SJCRH30 (cell line): ENCODE results near the gene POFUT2. TPM values are rescaled to one million over a fixed set of nuclear protein-coding genes. Genes with fewer than 3 reads are reported as not detected.
A peak's percentile ranks its signal among the peaks of the same experiment; 100 is the strongest.

Experiments
- DNase-seq, 2 experiments: peaks; one replicate each; pipeline ENCODE4 v3.0.0-alpha.2; 2015 to 2020
- H3K27ac ChIP-seq: fragments of 250-450 bp; sonication (Bioruptor Pico); 2 replicates; pipeline ENCODE4 v1.5.1; 2020; ENCODE audit warnings: mild to moderate bottlenecking, moderate library complexity
- H3K27me3 ChIP-seq: fragments of 250-450 bp; sonication (Bioruptor Pico); 2 replicates; pipeline ENCODE4 v1.5.1; 2020; ENCODE audit warnings: mild to moderate bottlenecking, moderate library complexity
- H3K36me3 ChIP-seq: fragments of 250-450 bp; sonication (Bioruptor Pico); 2 replicates; pipeline ENCODE4 v1.5.1; 2020; ENCODE audit warnings: mild to moderate bottlenecking, moderate library complexity
- H3K4me1 ChIP-seq: fragments of 250-450 bp; sonication (Bioruptor Pico); 2 replicates; pipeline ENCODE4 v1.5.1; 2020; ENCODE audit warnings: mild to moderate bottlenecking, moderate library complexity
- H3K4me3 ChIP-seq: fragments of 250-450 bp; sonication (Bioruptor Pico); 2 replicates; pipeline ENCODE4 v1.5.1; 2020; ENCODE audit warnings: mild to moderate bottlenecking, moderate library complexity
- H3K9me3 ChIP-seq: fragments of 250-450 bp; sonication (Bioruptor Pico); replicated peaks from 2 replicates; pipeline ENCODE4 v1.5.1; 2020; ENCODE audit warnings: mild to moderate bottlenecking, moderate library complexity
- total RNA-seq: library from RNA; depleted of rRNA; stranded (reverse); fragments of >200 nt; shearing (Covaris generic); gene quantifications from 2 replicates; pipeline ENCODE4 v1.2.3, GENCODE V29; 2014

POFUT2 gene
- total RNA-seq, 1 experiment from 2014 or later: 16.5 TPM

DNA sequence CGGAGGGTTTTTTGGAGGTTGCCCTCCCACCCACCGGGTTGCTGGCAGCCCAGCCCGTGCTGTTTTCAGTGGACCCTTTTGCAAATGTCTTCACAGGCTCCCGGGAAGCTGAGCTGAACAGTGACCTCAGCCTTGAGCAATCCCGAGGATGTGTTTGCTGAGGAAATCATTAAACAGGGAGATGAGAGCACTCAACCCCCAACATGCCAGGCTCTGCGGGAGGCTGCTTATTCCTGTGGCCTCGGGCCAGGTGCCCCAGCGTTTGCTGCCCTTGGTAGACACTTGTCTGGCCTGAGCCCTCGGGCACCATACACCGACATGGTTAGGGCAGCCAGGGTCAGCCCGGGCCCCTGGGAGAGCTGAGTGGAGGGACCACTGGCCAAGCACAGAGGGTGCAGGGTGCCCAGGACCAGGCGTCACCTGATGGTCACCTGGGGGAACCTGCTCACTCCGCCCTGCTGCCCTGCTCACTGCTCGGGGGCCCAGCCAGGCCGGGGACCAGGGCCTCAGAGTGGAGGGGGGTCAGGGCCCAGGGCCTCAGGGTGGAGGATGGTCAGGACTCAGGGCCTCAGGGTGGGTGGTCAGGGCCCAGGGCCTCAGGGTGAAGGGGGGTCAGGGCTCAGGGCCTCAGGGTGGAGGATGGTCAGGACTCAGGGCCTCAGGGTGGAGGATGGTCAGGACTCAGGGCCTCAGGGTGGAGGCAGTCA is 42.5 kb upstream of the POFUT2 start:
- Histone ChIP-seq H3K27ac (peak overlapping the region; percentile 28; the same call in 1 of the 2 replicates), H3K4me3 (no peak overlapping the region), H3K36me3 (no peaks in the 10 kb centered on the region), H3K4me1 (peaks cover 59% of the 10 kb centered on the region), H3K9me3 (no peaks in the 10 kb centered on the region), H3K27me3 (no peaks in the 10 kb centered on the region)
- peak; percentile 60 to 69 for DNase-seq

DNA sequence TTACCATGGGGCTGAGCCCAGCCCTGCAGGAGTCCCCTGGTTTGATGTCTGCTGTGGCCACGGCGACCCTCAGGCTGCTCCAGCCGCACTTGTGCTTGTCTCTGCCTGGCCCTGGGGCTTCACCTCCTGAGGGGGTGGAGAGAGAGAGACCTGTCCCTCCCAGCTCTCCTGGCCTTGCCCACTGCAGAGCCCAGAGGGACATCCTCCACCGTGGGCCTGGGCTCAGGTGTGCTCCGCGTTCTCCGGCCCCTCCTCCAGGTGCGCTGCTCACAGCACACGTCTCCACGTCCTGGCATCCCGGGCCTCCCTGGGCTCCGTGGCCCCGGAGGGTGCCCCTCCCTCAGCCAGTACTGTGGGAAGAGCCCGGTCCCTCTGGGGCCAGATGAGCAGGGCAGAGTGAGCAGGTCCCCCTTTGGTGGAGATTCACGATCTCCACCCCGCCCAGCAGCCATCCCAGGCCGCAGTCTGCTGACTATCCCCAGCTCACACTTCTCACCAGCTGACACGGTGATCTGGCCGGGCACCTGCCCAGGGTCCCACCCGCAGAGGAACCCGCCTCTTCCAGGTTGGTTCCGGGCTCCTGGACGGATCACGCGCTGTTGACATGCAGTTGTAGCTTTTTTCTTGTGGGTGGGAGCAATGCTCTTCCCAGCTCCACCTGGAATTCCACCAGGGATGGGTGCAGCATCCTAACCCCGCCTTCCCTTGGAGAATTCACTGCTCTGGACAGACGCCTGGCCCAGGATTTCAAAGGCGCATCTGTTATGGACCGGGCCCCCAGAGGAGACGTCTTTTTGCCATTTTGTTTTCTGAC is 41.8 kb upstream of the POFUT2 start:
- Histone ChIP-seq H3K36me3 (no peaks in the 10 kb centered on the region), H3K9me3 (no peaks in the 10 kb centered on the region), H3K27me3 (no peaks in the 10 kb centered on the region), H3K4me3 (no peak overlapping the region), H3K27ac (no peak overlapping the region; the same call in 1 of the 2 replicates), H3K4me1 (peaks cover 65% of the 10 kb centered on the region)
- DNase-seq: no peak

DNA sequence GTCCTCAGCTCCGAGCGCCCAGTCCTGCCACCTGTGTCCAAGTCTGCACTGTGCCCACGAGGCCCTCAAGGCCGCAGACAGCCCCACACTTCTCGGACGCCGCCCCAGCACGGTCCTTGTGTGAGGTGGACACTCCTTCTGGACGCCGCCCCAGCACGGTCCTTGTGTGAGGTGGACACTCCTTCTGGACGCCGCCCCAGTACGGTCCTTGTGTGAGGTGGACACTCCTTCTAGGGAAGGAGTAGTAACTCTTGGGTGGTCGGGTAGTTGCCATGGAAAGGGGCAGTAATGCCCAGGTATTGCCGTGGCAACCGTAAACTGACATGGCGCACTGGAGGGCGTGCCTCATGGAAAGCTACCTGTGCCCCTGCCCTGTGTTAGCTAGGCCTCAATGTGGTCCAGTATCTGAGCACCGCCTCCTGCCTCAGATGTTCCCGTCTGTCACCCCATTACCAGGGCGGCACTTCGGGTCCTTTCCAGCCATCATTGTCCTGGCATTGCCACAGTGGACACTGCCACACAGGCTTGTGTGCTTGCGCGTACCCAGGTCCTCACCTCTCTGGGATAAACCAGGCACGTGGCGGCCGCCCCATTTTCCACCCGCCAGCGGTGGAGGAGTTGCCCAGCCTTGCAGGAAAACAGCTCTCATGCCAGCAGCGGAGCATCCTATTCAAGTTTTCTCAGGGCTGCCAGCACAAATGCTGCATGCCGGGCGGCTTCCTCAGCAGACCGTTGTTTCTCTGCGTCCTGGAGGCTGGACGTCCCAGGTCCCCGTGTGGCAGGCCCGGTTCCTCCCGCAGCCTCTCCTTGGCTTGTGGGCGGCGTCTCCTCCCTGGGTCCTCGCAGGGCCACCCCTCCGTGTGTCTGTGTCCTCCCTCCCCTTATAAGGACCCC is 40.8 kb upstream of the POFUT2 start:
- no peak overlapping the region for H3K27ac ChIP-seq
- H3K27me3 ChIP-seq: no peaks in the 10 kb centered on the region
- H3K4me1 ChIP-seq: peaks cover 64% of the 10 kb centered on the region
- H3K36me3 ChIP-seq: no peaks in the 10 kb centered on the region
- H3K4me3 ChIP-seq: no peak overlapping the region
- DNase-seq: no peak
- no peaks in the 10 kb centered on the region for H3K9me3 ChIP-seq

DNA sequence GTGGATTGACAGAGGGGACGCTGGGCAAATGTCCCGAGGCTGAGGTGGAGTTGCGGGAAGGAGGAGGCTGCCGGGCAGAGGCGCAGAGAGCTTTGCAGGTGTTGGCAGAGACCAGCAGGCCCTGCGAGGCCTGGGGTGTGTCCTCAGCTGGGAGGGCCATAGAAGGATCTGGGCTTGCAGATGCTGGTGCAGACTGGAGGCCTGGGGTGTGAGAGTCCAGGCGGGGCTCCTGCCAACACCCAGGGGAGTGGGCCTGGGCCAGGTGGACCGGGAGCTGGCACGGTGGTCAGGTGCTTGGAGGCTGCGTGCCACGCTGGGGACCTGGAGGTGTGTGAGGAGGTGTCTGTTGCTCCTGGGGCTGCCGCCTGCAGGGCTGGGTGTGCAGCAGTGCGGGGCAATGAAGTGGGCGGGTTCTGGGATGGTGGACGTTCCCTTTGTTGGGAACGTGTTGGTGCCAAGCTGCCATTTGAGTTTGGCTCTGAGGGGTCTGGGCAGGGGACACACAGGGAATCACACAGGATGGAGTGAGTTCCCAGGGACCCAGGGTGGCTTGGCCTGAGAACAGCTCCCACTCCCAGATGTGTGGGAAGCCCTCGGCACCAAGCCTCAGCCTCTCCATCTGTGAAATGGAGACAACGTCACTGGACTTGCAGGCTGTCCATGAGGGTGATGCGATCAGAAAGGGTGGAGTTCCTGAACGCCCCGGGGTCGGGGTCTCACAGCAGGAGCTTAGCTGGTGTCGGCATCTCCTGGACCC is 39.9 kb upstream of the POFUT2 start:
- H3K4me1 ChIP-seq: peaks cover 69% of the 10 kb centered on the region
- no peaks in the 10 kb centered on the region for H3K9me3 ChIP-seq
- no peak overlapping the region for H3K27ac ChIP-seq
- no peak overlapping the region for H3K4me3 ChIP-seq
- H3K27me3 ChIP-seq: no peaks in the 10 kb centered on the region
- DNase-seq: no peak
- H3K36me3 ChIP-seq: no peaks in the 10 kb centered on the region

DNA sequence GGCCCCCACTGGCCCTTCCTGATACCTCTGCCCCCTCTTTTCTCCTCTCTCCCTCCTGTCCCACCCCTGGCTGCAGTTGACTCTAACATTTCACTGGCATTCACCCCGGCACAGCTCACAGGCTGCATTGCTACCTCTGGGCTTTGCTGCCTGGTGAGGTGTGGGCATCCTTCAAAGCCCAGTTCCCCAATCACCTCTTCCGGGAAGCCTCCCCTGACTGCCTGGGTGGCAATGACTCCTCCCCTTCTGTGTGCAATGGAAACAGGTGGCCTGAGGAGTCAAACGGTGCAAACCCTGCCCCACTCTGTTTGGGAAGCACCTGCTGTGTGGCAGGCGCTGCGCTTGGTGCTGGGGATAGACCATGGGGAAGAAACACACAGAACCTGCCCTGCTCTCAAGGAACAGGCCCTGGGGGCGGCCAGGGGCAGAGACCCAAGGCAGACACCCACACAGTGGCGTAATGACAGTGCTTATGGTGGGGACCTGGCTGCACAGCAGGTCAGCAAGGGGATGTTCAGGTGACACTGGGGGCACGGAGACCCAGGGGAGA is 39.3 kb upstream of the POFUT2 start:
- Histone ChIP-seq H3K4me1 (peaks cover 74% of the 10 kb centered on the region), H3K9me3 (no peaks in the 10 kb centered on the region), H3K4me3 (no peak overlapping the region), H3K27me3 (no peaks in the 10 kb centered on the region), H3K36me3 (no peaks in the 10 kb centered on the region), H3K27ac (no peak overlapping the region)
- peak in 1 of 2 experiments; percentile 43 for DNase-seq

DNA sequence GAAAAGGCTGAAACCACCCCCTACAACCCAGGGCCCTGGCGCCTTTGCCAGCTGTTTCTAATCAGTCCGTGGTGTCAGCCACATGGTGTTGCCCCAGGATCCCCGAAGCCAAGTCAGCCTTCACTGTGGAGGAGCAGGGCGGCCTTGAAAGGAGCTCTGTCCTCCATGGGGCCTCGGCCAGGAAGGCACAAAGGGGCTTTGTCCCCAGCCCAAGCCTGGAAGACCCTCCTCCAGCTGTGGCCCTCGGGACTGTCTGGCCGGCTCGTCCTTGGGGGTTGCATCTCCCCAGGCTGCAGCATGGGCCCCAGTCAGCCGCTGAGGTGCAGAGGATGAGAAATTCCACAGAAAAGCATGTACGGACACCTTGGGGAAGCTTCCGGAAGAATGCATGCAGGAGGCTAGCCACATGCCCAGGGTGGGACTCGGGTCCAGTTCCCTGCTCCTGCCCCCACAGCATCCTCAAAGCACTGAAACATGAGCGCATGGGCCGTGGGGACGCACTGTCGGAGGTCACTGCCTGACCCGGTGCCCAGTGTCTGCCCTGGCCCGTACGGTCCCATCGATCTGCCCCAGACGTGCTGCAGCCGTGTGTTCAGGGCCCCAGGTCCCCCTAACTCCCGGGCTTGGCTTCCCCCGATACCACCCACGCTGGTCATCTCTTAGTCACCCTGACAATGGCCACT is 38.6 kb upstream of the POFUT2 start:
- peaks cover 77% of the 10 kb centered on the region for H3K4me1 ChIP-seq
- no peak overlapping the region for H3K4me3 ChIP-seq
- peak overlapping the region; percentile 48 for H3K27ac ChIP-seq
- no peaks in the 10 kb centered on the region for H3K9me3 ChIP-seq
- DNase-seq: peak; percentile 81 to 90
- no peaks in the 10 kb centered on the region for H3K27me3 ChIP-seq
- H3K36me3 ChIP-seq: no peaks in the 10 kb centered on the region

DNA sequence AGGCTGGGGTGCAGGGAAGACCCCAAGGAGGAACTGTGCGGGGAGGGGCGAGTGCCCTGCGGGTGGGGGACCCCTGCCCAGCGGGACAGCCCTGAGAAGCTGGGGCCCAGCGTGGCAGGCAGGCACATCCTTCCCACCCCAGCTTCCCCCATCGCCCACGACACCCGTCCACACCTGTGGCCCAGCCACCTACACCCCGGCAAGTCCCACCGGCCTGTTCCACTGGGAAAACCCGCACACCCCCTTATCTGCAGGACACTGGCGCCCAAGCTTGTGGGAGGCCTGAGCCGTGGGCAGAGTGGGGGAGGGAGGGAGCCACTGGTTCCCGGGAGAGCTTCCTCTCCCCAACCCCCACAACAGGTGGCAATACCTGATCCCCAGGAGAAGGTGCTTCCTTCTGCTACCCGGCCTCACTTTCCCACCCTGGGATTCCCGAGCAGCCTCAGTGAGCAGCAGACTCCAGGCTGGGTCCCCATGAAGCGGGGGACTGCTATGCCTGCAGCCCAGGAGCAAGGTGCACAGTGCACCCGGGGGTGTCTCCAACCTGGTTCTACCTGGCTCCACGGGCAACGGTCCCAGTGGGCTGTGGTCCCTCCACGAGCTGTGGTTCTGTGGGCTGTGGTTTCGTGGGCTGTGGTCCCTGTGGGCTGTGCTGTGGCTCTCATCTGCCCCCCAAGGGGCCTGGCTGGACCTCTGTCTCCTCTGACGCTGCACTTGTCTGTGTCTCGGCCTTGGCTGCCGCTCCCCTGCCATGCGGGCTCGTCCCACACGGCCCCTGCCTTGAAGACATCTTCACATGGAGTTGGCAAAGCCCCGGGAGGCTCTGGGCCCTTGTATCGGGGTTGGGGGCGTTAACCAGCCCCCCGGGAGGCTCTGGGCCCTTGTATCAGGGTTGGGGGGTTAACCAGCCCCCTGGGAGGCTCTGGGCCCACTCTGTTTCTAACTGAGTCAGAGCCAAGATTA is 37.8 kb upstream of the POFUT2 start:
- H3K27ac ChIP-seq: peak overlapping the region; percentile 48
- no peak for DNase-seq

DNA sequence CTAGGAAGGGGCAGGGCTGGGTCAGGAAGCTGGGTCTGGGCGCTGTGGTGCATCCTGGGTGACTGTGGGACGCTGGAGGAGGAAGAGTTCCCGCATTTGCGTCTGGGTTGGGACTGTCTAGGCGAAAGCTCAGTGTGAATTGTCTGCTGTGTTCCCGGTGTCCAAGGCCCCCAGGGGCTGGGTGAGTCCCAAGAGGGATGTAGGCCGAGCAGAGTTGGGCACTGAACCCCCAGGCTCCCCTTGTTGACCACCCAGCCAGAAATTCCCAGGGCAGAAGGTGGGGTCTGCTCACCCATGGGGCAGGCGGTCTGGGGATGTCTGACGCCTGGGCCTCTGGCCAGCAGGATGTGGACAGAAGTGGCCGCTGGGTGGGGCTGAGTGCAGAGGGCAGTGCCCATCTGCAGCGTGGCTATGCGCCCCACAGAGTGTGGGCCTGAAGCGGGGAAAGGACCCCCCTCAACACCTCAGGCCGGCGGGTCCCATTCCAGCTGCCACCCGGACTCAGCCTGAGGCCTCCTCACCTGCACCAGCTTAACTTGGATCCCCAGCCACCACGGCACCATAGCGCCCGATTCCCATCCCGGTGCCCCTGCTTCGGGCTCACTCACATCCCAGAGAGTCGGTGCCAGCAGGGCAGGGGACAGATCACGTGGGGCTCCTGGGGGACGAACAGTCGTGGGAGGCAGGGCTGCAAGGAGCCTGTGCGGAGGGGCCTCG is 37.0 kb upstream of the POFUT2 start:
- no peaks in the 10 kb centered on the region for H3K36me3 ChIP-seq
- H3K4me1 ChIP-seq: peaks cover 78% of the 10 kb centered on the region
- DNase-seq: peak; percentile 43 to 48
- H3K9me3 ChIP-seq: no peaks in the 10 kb centered on the region
- H3K27me3 ChIP-seq: no peaks in the 10 kb centered on the region
- H3K27ac ChIP-seq: no peak overlapping the region
- H3K4me3 ChIP-seq: no peak overlapping the region

More for the DNA sequence above, 37.8 kb upstream of the POFUT2 start:
- Histone ChIP-seq H3K4me1 (peaks cover 78% of the 10 kb centered on the region), H3K4me3 (no peak overlapping the region), H3K36me3 (no peaks in the 10 kb centered on the region), H3K27me3 (no peaks in the 10 kb centered on the region), H3K9me3 (no peaks in the 10 kb centered on the region)

DNA sequence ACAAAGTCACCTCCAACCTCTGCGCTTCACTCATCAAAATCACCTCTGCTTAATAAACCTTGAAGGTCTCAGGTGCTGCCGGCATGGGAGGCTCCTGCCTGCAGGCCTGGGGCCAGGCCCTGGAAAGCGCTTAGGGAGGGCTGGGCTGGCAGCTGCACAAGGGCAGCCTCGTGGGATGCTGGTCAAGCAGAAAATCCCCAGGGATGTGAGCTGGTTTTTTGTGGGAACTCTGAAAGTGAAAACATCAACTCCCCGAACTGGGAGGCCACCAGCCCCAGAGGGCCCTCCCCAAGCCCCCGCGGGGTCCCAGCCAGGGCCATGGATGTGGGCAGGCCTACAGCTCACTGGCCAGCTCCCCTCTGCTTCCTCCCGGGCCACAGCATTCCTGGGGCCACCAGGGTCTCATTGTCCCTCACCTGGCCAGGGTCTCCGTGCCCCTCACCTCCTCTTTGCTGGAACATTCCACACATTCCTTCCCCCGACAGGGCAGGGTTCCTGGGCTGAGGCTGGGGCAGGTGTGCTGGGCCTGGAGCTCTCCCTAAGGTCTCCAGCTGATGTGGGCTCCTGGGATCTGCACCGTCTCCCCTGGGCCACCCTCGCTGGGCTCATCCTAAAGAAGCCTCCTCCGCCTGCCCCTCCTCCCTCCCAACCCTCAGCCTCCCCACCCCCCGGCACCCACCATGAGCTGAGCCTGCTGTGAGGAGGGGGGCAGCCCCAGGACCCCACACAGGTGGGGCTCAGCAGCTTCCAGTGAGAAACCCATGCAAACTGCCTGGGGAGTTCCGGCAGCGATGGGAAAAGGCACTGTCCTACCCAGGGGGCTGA is 36.0 kb upstream of the POFUT2 start:
- Histone ChIP-seq H3K4me3 (no peak overlapping the region), H3K27ac (no peak overlapping the region), H3K27me3 (no peaks in the 10 kb centered on the region), H3K4me1 (peaks cover 74% of the 10 kb centered on the region), H3K9me3 (no peaks in the 10 kb centered on the region), H3K36me3 (no peaks in the 10 kb centered on the region)
- DNase-seq: peak; percentile 59 to 63

DNA sequence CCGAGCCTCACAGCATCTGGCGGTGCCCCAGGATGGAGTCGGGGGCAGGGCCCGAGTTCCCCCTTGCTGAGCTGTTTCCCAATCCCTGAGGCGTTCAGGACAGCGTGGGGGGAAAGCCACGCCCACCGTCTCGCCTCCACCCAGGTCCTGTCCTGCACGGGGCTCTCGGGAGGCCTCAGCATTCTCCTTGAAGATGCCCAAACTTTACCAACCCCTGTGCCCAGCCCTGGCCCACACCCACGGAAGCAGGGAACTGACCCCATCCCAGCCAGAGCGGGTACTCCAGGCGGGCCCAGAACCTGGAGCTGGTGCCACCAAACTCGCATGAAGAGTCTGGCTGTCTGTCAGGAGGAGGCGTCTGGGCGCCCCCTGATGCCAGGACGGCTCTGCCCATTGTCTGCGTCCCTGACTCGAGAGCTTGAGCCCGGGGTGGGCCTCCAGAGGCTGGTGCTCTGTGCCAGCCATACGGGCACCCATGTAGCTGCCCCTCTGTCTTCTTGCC is 35.3 kb upstream of the POFUT2 start:
- H3K36me3 ChIP-seq: no peaks in the 10 kb centered on the region
- H3K4me1 ChIP-seq: peaks cover 75% of the 10 kb centered on the region
- no peak overlapping the region for H3K27ac ChIP-seq
- H3K4me3 ChIP-seq: no peak overlapping the region
- H3K27me3 ChIP-seq: no peaks in the 10 kb centered on the region
- H3K9me3 ChIP-seq: no peaks in the 10 kb centered on the region
- DNase-seq: no peak

DNA sequence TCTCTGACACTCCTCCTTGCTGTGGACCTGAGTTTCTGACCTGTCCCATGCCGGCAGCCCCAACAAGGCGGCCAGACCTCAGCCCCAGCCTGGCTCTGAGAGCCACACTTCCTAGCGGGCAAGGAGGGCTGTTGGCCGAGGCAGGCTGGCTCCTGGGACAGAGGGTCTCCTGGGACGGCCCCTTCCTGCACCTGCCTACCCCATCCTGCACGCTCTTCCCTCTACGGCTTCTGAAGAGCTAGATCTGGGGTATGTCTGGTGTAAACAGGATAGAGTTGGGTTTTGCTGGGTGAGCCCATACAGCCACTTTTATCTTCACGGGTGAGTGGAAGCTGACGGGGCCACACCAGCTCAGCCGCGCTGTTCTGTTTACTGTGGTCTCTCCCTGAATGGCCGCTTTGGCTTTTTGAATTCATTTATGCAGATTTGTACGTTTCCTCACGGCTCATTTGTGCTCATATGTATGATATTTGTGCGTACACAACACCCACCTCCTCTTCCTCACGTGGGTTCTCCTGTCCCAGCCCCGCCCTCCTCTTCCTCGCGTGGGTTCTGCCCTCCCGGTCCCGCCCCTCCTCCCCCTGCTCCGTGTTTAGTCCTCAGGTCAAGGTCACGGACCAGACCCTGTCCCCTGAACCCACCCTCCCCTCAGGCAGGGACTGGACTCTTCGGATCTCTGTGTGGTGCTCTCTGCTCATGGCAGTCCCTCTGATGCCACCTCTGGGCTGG is 34.7 kb upstream of the POFUT2 start:
- no peaks in the 10 kb centered on the region for H3K36me3 ChIP-seq
- no peaks in the 10 kb centered on the region for H3K27me3 ChIP-seq
- no peak overlapping the region for H3K4me3 ChIP-seq
- H3K9me3 ChIP-seq: no peaks in the 10 kb centered on the region
- H3K4me1 ChIP-seq: peaks cover 79% of the 10 kb centered on the region
- DNase-seq: no peak
- no peak overlapping the region for H3K27ac ChIP-seq
